Parathyroid adenoma (tissue), 2 donors: ENCODE measurements around the gene KLHL29.

ENCODE experiments used
- H2AFZ ChIP-seq: fragments of 300-600 bp; sonication (generic); one replicate; pipeline ENCODE4 v1.7.0; 2017; ENCODE audit warnings: antibody characterized with exemption, mild to moderate bottlenecking
- H3K27ac ChIP-seq: fragments of 300-600 bp; sonication (generic); one replicate; pipeline ENCODE4 v1.7.0; 2017
- H3K27me3 ChIP-seq: fragments of 300-600 bp; sonication (generic); one replicate; pipeline ENCODE4 v1.7.0; 2017; ENCODE audit warnings: low read length; ENCODE audit not compliant: control insufficient read depth, insufficient read depth
- H3K36me3 ChIP-seq: fragments of 300-600 bp; sonication (generic); one replicate; pipeline ENCODE4 v1.7.0; 2017; ENCODE audit warnings: low read length; ENCODE audit not compliant: control insufficient read depth, insufficient read depth
- H3K4me1 ChIP-seq: fragments of 300-600 bp; sonication (generic); one replicate; pipeline ENCODE4 v1.7.0; 2017; ENCODE audit warnings: control low read depth
- H3K4me2 ChIP-seq: fragments of 300-600 bp; sonication (generic); one replicate; pipeline ENCODE4 v1.7.0; 2017; ENCODE audit warnings: low read length
- H3K4me3 ChIP-seq: fragments of 300-600 bp; sonication (generic); one replicate; pipeline ENCODE4 v1.7.0; 2017; ENCODE audit warnings: low read depth, low read length
- H3K79me2 ChIP-seq: fragments of 300-600 bp; sonication (generic); one replicate; pipeline ENCODE4 v1.7.0; 2017; ENCODE audit warnings: control low read depth
- H3K9ac ChIP-seq: fragments of 300-600 bp; sonication (generic); one replicate; pipeline ENCODE4 v1.7.0; 2017; ENCODE audit warnings: mild to moderate bottlenecking
- H3K9me3 ChIP-seq: fragments of 300-600 bp; sonication (generic); one replicate; pipeline ENCODE4 v1.7.0; 2017; ENCODE audit warnings: low read length; ENCODE audit not compliant: control insufficient read depth
- TF ChIP-seq, protein P1 (sequence below): fragments of 300-600 bp; sonication (generic); IDR thresholded peaks from one replicate; pipeline ENCODE4 v1.7.0; 2017; ENCODE audit warnings: antibody characterized with exemption, mild to moderate bottlenecking
- donor health status: primary hyperparathyroidism.

The KLHL29 gene

DNA sequence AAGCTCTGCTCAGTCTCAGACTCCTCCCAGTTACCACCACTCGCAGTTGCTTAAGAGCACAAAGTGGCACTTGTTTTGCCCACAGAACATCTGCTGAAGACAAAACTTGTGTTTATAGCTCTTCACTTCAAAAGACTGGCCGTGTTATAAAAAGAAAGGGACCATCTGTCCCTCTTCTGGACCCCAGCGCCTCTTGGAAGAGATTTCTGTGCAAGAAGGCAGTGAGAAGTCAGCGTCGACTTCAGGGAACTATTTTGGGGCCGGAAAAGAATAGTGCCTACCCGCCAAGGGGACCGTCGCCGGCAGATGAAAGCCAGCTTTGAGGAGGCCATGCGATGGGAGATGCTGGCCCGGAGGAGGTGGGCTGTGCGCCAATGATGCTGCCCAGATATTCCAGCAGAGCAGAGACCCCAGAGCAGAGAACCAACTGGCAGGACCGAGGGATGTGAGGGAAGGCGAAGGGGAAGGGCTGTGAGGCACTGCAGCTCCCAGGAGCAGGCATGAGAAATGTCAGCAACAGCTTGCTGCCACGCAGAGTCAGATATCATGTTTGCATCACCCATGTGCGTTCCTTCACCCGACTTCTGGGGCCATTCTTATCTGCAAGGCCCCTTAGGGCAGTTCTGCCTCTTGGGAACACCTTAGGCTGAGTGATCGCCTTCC is 271.1 kb downstream of the KLHL29 start:
- no peaks in the 10 kb centered on the region for H3K27me3 ChIP-seq
- H3K9me3 ChIP-seq, result no peaks in the 10 kb centered on the region
- no peak overlapping the region for H3K9ac ChIP-seq
- peaks cover 2% of the 10 kb centered on the region for H3K4me1 ChIP-seq
- no peaks in the 10 kb centered on the region for H3K79me2 ChIP-seq
- H3K4me2 ChIP-seq, result no peak overlapping the region
- no peaks in the 10 kb centered on the region for H3K36me3 ChIP-seq
- TF ChIP-seq, protein P1, sequence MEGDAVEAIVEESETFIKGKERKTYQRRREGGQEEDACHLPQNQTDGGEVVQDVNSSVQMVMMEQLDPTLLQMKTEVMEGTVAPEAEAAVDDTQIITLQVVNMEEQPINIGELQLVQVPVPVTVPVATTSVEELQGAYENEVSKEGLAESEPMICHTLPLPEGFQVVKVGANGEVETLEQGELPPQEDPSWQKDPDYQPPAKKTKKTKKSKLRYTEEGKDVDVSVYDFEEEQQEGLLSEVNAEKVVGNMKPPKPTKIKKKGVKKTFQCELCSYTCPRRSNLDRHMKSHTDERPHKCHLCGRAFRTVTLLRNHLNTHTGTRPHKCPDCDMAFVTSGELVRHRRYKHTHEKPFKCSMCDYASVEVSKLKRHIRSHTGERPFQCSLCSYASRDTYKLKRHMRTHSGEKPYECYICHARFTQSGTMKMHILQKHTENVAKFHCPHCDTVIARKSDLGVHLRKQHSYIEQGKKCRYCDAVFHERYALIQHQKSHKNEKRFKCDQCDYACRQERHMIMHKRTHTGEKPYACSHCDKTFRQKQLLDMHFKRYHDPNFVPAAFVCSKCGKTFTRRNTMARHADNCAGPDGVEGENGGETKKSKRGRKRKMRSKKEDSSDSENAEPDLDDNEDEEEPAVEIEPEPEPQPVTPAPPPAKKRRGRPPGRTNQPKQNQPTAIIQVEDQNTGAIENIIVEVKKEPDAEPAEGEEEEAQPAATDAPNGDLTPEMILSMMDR, result no peak
- H3K27ac ChIP-seq, result no peak overlapping the region
- H2AFZ ChIP-seq, result no peak overlapping the region
- H3K4me3 ChIP-seq, result no peak overlapping the region

DNA sequence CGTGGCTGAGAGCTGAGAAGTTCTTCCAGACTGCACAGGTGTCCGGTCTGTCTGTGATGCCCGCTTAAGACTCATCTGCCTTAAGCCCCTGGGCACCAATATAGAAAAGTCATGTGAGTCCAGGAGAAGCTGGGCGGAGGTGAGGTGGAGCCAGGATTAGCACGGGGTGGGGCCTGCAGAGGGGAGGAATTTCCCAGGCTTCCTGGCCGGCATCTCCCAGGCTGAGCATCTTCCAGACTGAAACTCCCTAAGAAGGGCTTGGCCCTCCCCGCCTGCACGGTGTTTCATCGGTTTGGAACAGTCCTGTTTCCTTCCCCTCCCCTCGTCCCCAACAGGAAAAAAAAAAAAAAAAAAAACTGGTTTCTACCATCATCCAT is 271.6 kb downstream of the KLHL29 start:
- no peaks in the 10 kb centered on the region for H3K27me3 ChIP-seq
- H3K79me2 ChIP-seq, result no peaks in the 10 kb centered on the region
- peaks cover 1% of the 10 kb centered on the region for H3K4me1 ChIP-seq

DNA sequence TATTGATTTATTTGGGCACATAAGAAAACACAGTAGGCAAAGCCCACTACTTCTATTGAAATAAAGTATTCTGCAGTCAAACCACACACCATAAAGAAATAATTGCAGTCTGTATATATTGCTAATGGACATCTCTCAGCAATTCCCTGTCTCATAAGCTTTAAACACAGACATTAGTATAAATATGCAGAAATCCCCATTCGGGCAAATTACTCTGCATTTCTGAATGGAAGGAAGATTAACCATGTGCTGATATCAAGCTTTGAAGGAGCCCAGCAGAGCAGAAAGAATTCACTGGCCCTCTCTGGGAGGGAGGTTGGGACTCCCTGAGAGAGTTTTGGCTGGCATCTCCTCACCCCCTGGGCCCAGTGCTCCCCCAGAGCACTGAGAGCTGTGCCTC is 272.4 kb downstream of the KLHL29 start:
- H3K4me2 ChIP-seq, result no peak overlapping the region
- no peaks in the 10 kb centered on the region for H3K36me3 ChIP-seq
- H3K27me3 ChIP-seq, result no peaks in the 10 kb centered on the region
- no peaks in the 10 kb centered on the region for H3K79me2 ChIP-seq
- no peaks in the 10 kb centered on the region for H3K9me3 ChIP-seq
- no peak overlapping the region for H2AFZ ChIP-seq
- TF ChIP-seq, protein P1, result no peak
- H3K9ac ChIP-seq, result no peak overlapping the region
- no peak overlapping the region for H3K27ac ChIP-seq
- H3K4me3 ChIP-seq, result no peak overlapping the region
- H3K4me1 ChIP-seq, result no peaks in the 10 kb centered on the region

More for the DNA sequence above, 271.6 kb downstream of the KLHL29 start:
- H3K9ac ChIP-seq, result no peak overlapping the region
- no peak overlapping the region for H3K4me2 ChIP-seq
- TF ChIP-seq, protein P1, result no peak
- H2AFZ ChIP-seq, result no peak overlapping the region
- H3K4me3 ChIP-seq, result no peak overlapping the region
- no peaks in the 10 kb centered on the region for H3K9me3 ChIP-seq
- no peaks in the 10 kb centered on the region for H3K36me3 ChIP-seq
- no peak overlapping the region for H3K27ac ChIP-seq

DNA sequence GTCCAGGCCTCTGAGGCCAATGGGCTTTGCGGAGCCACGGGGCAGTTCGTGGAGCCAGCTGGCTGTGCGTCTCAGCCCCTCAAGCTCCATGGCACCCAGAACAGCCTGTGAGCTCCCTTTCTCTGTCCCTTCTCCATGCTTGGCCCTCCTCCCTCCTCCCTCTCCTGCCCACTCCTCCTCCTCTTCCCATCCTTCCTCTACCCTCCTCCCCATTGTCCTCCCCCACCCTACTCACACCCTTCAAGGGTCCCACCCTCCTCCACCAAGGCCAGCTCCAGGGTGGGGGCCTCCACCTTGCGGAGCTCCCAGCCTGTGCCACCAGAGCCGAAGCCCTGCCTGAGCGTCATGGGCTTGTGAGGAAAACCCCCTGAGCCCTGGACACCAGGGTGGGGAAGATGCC is 273.0 kb downstream of the KLHL29 start:
- Histone ChIP-seq H3K4me1 (peaks cover 5% of the 10 kb centered on the region), H3K9ac (no peak overlapping the region), H3K36me3 (no peaks in the 10 kb centered on the region), H3K27me3 (no peaks in the 10 kb centered on the region), H3K27ac (no peak overlapping the region), H3K9me3 (no peaks in the 10 kb centered on the region), H3K4me3 (no peak overlapping the region), H3K79me2 (no peaks in the 10 kb centered on the region), H3K4me2 (no peak overlapping the region), H2AFZ (no peak overlapping the region)
- TF ChIP-seq, protein P1, result no peak

DNA sequence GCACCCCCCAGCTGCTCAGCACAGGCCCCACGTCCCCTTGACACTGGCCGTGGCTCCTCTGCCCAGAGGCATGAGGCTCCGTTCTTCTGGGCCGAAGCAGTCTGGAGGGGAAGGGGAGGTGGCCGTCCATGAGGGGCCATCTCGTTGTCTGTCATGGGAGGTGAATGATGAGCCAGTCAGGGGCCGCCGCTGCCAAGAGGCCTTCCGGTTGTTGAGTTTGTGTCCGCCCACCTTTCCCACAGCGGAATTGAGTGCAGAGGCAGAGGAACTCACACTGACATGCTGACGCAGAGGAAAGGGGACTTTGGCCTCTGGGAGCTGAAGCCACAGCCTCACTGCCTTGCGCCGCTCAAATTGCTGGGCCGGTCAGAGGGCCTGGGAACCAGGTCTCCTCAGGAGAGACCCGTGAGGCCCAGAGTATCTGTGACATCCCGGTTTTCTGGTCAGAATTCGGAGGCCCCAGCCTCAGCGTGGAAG is 273.5 kb downstream of the KLHL29 start:
- Histone ChIP-seq H3K27me3 (no peaks in the 10 kb centered on the region), H3K27ac (no peak overlapping the region)

More for the DNA sequence above, 273.5 kb downstream of the KLHL29 start:
- Histone ChIP-seq H3K4me3 (no peak overlapping the region), H3K9ac (no peak overlapping the region), H3K4me2 (no peak overlapping the region), H3K4me1 (peaks cover 7% of the 10 kb centered on the region), H3K9me3 (no peaks in the 10 kb centered on the region), H3K36me3 (no peaks in the 10 kb centered on the region), H3K79me2 (no peaks in the 10 kb centered on the region), H2AFZ (no peak overlapping the region)
- TF ChIP-seq, protein P1, result no peak
